Lower leg skin (tissue), 4 donors: Measurements from ENCODE around the gene FAM53B. TPM values are rescaled to one million over a fixed set of nuclear protein-coding genes. Genes with fewer than 3 reads are reported as not detected.

ENCODE experiments used
- DNase-seq, 2 donors: peaks; one replicate each; pipeline ENCODE4 v3.0.0-alpha.2; 2019; ENCODE audit warnings: low spot score in 2 of 2
- H3K4me3 ChIP-seq: fragments of 200-600 bp; sonication (generic); 2 replicates; pipeline ENCODE4 v1.5.1; 2017; ENCODE audit warnings: mild to moderate bottlenecking, low read depth; ENCODE audit not compliant: poor library complexity, severe bottlenecking
- POLR2A ChIP-seq, 2 donors: fragments of 450-650 bp; IDR thresholded peaks; one replicate each; pipeline ENCODE4 v1.6.1; 2016 to 2017; ENCODE audit warnings: antibody characterized with exemption in 2 of 2, mild to moderate bottlenecking in 1 of 2, moderate library complexity in 1 of 2
- WGBS, 2 donors: methylation state at CpG; one replicate each; pipeline ENCODE4 v1.1.5; 2018; 5-methylcytosine and 5-hydroxymethylcytosine counted together
- intact Hi-C: fragments of 100-400 bp; cut with DNase I; formaldehyde crosslinking; loops from one replicate; pipeline ENCODE4 v1.15.0; 2023; ENCODE audit warnings: low total_unique reads
- total RNA-seq, 4 donors: library from RNA; depleted of rRNA; stranded (reverse); fragments of >200 nt; gene quantifications; one replicate each; pipeline ENCODE4 v1.1.0, GENCODE V29; 2016
- TF ChIP-seq, protein P1 (sequence below), 3 donors: fragments of 450-650 bp; IDR thresholded peaks; one replicate each; pipeline ENCODE4 v1.5.1; 2016; ENCODE audit warnings: antibody characterized with exemption in 3 of 3, mild to moderate bottlenecking in 3 of 3, moderate library complexity in 2 of 3

FAM53B gene
- total RNA-seq, 4 donors from 2014 or later = 41.5 to 69.1 (median 58.2) TPM

DNA sequence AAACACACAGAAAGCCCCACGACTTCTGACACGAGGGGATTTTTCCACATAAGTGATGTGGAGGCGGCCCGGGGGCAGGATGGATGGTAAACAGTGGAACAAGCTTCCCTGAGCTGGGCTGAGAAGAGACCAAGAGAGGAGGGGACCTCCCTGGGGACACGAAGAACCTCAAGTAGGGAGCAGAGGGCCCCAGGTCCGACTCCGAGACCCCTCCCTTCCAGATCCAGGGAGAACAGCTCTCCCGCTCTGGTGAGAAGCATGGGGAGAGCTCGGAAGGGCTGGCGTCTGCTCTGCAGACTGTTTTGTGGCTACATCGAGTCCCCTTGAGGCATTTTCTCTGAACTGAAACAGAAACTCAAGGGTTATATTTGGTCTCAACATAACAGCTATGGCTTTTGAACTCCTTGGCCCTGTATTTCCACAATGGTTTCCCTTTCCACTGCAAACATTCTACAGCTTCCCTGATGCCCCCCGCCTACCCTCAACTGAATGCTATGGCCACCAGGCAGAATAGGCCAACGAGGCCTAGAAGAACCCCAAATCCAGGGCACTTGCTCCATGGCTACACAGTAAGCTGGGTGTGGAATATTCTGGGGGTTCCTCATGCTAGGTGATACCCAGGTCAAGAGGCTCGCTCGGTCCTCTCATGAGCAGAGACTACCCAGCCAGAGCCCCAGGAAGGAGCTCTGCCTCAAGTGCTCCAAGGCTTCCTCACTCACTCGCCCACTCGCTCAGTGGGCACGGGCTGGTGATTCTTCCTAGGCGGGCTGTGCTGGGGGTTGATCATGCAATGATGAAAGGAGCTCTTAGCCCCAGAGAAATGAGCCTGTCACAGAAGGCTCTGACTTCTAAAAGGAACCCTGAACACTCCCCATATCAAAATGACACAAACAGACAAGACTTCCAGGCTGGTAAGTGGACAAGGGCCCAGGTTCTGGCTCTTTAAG is 47.5 kb downstream of the FAM53B start:
- no peak for DNase-seq
- intact Hi-C loops = no loop called here
- 73 to 78% methylated on average over 19 of the region's 19 CpGs for WGBS, 2 donors
- no peak overlapping the region for H3K4me3 ChIP-seq
- no peak for TF ChIP-seq POLR2A (IDR thresholded peaks at IDR 0.05)
- TF ChIP-seq, protein P1, sequence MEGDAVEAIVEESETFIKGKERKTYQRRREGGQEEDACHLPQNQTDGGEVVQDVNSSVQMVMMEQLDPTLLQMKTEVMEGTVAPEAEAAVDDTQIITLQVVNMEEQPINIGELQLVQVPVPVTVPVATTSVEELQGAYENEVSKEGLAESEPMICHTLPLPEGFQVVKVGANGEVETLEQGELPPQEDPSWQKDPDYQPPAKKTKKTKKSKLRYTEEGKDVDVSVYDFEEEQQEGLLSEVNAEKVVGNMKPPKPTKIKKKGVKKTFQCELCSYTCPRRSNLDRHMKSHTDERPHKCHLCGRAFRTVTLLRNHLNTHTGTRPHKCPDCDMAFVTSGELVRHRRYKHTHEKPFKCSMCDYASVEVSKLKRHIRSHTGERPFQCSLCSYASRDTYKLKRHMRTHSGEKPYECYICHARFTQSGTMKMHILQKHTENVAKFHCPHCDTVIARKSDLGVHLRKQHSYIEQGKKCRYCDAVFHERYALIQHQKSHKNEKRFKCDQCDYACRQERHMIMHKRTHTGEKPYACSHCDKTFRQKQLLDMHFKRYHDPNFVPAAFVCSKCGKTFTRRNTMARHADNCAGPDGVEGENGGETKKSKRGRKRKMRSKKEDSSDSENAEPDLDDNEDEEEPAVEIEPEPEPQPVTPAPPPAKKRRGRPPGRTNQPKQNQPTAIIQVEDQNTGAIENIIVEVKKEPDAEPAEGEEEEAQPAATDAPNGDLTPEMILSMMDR (IDR thresholded peaks at IDR 0.05) = no peak

DNA sequence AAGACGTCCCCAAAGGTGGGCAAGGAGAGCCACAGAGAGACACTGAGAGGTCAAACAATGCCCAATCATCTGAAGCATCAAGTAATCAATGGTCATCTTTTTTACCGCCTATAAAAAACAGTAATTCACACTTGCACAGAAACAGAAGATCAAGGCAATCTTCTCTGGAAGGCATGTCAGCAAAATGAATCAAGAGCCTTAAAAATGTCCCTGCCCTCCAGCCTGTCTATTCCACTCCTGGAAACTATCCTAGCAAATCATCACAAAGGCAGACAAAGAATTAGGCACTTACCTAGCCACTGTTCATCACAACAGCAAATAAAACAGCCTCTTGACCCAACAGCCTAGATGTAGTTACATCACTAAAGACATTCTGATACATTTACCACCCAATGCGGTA is 48.9 kb downstream of the FAM53B start:
- no peak overlapping the region for H3K4me3 ChIP-seq
- whole genome bisulfite sequencing, 2 donors = 90 to 94% methylated on average over 3 of the region's 3 CpGs
- no peak for DNase-seq
- no peak for TF ChIP-seq POLR2A (IDR thresholded peaks at IDR 0.05)
- TF ChIP-seq, protein P1 (IDR thresholded peaks at IDR 0.05) = no peak
- intact Hi-C loops = no loop called here

DNA sequence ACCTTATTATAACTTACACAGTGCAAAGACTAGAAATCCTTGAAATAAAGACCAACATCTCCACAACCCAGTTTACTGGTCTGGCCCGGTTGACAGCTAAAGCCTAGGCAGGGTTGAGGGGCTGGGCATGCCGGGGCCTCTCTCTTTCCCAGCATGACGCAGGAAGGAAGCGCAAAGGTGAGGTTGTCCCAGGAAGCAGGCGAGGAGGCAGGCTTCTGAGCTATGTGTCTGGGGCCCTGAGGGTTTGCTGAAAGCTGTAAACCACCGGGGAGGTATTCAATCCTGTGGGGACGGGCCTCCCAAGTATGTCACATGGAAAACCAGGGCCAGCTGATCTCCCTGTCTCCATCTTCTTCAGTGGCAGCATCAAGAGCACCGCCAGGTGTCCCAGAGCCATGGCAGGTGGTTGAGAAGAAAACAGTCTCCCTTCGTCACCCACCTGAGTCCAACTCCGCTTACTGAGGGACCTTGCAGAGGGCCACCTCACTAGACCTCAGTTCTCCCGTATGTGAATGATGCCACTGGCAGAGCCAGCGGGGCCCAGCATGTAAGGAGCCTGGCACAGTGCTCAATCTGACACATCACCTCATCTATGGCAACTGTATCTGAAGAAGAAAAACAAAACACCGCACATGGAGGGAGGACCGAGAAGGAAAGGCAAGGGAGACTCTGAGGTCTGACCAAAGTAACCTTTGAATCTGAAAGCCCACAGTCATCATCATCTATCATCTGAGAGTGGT is 49.5 kb downstream of the FAM53B start:
- DNase-seq = no peak
- WGBS, 2 donors = 86 to 94% methylated on average over 14 of the region's 14 CpGs
- no peak overlapping the region for H3K4me3 ChIP-seq
- intact Hi-C loops = no loop called here
- TF ChIP-seq, protein P1 (IDR thresholded peaks at IDR 0.05) = no peak
- TF ChIP-seq POLR2A (IDR thresholded peaks at IDR 0.05) = no peak

DNA sequence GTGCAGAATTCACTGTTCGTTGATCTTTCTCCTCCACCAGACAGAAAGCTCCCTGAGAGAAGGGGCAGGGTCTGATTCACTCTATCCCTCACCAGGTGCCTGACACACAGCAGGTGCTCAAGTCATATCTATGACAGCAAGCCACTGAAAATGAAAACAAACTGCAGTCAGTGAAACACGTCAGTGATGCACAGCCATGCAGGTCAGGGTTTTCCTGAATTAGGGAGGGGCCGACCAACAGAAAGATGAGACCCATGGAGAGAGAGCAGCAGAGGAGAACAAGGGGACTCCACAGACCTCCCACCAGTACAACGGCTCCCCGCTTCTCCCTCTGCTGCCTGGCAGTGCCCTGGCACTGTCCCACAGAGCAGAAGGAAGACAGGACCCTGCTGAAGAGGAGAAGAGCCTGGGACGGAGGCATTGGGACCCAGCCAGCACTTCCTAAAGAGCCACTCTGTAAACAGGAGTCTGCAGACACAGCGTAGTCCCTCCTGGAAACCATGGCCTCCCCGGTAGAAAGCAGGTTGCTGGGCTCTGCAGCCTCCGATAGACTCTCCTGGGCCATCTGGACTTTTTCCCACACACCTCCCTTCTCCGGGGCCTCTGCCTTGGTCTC is 50.3 kb downstream of the FAM53B start:
- no peak for DNase-seq
- intact Hi-C loops = no loop called here
- H3K4me3 ChIP-seq = no peak overlapping the region
- TF ChIP-seq, protein P1 (IDR thresholded peaks at IDR 0.05) = no peak
- TF ChIP-seq POLR2A (IDR thresholded peaks at IDR 0.05) = no peak
- 72% methylated on average over 10 of the region's 10 CpGs for WGBS, 2 donors

DNA sequence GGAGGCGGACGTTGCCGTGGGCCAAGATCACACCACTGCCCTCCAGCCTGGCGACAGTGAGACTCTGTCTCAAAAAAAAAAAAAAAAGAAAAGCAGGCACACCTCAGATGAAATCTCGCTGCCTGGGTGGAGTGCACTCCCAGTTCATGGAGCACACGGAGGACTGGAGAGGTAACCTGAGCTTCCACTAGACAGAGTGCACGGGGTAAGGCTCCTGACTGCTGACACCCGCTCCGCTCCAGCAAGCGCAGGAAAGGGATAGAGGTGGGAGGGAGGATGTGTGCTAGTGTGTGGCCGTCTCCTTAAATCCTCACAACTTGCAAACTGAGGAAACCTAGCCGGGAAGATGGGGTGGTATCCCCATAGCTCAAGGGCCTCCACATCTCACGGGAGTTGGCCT is 50.8 kb downstream of the FAM53B start:
- 86 to 88% methylated on average over 13 of the region's 13 CpGs for WGBS, 2 donors
- no peak overlapping the region for H3K4me3 ChIP-seq
- intact Hi-C loops = no loop called here
- no peak for TF ChIP-seq POLR2A (IDR thresholded peaks at IDR 0.05)
- TF ChIP-seq, protein P1 (IDR thresholded peaks at IDR 0.05) = no peak
- DNase-seq = no peak
